HUDEP-2 (cell line): ENCODE measurements around the gene ADAR.

ENCODE experiments used
- DNase-seq, 76 experiments: peaks; one replicate each; lab custom pipeline; 2025; ENCODE audit not compliant: unreplicated experiment in 76 of 76; lab: John Stamatoyannopoulos, UW

Gene ADAR

GRCh38 chr1:154559466-154560044 lies 48.4 kb downstream of the ADAR start:
- peak in 73 of 76 experiments; percentile 17 to 92 (median 77) for DNase-seq

- peak; percentile 62 to 99 (median 98) for DNase-seq
Measured at GRCh38 chr1:154558720-154559465, 49.1 kb downstream of the ADAR start.

- DNase-seq, result peak in 2 of 76 experiments; percentile 12 to 13
Measured at GRCh38 chr1:154557939-154558719, 49.9 kb downstream of the ADAR start, which contains the start of gene UBE2Q1. TSS of gene UBE2Q1 (minus strand) at chr1:154558662. CDS start at chr1:154558553, 109 bp downstream.

GRCh38 chr1:154557248-154557938 lies 50.6 kb downstream of the ADAR start:
- DNase-seq, result no peak

- DNase-seq, result no peak
Measured at GRCh38 chr1:154556422-154556821, 51.6 kb downstream of the ADAR start.

GRCh38 chr1:154553056-154554030 lies 54.6 kb downstream of the ADAR start:
- DNase-seq, result peak in 3 of 76 experiments; percentile 3 to 15 (median 13)

- DNase-seq, result no peak
Measured at GRCh38 chr1:154552036-154552435, 56.0 kb downstream of the ADAR start.

GRCh38 chr1:154551474-154551873 lies 56.5 kb downstream of the ADAR start:
- DNase-seq, result no peak

GRCh38 chr1:154550657-154551056 lies 57.3 kb downstream of the ADAR start:
- no peak for DNase-seq

- DNase-seq, result no peak
Measured at GRCh38 chr1:154550070-154550469, 57.9 kb downstream of the ADAR start.

- no peak for DNase-seq
Measured at GRCh38 chr1:154549202-154549770, 58.7 kb downstream of the ADAR start.

- peak in 63 of 76 experiments; percentile 4 to 79 (median 49) for DNase-seq
Measured at GRCh38 chr1:154548028-154548427, 60.0 kb downstream of the ADAR start.

- DNase-seq, result no peak
Measured at GRCh38 chr1:154547105-154547732, 60.8 kb downstream of the ADAR start.

- peak in 60 of 76 experiments; percentile 2 to 74 (median 46) for DNase-seq
Measured at GRCh38 chr1:154546264-154547063, 61.5 kb downstream of the ADAR start.

- DNase-seq, result no peak
Measured at GRCh38 chr1:154541231-154541630, 66.8 kb downstream of the ADAR start.

- DNase-seq, result no peak
Measured at GRCh38 chr1:154539486-154540483, 68.2 kb downstream of the ADAR start.

GRCh38 chr1:154536570-154536969 lies 71.4 kb downstream of the ADAR start:
- DNase-seq, result no peak
